SK-MEL-5 (cell line): ENCODE measurements around the gene C1QTNF6. TPM values are rescaled to one million over a fixed set of nuclear protein-coding genes. Genes with fewer than 3 reads are reported as not detected.

ENCODE experiments used
- DNase-seq: peaks from one replicate; pipeline ENCODE4 v3.0.0-alpha.2; 2016; ENCODE audit warnings: low read depth, low spot score
- in situ Hi-C: cut with HindIII; loops from 2 replicates; pipeline ENCODE4 v1.10.0; 2016; ENCODE audit warnings: low sequenced_read_pairs, high pct_unique_total_duplicates, low pct_unique_long_range_greater_than_20kb
- total RNA-seq: library from RNA; depleted of rRNA; stranded (reverse); fragments of >200 nt; shearing (Covaris generic); gene quantifications from 2 replicates; pipeline ENCODE4 v1.2.3, GENCODE V29; 2014

Gene C1QTNF6
- total RNA-seq, 1 experiment from 2014 or later: 5.9 TPM

DNA sequence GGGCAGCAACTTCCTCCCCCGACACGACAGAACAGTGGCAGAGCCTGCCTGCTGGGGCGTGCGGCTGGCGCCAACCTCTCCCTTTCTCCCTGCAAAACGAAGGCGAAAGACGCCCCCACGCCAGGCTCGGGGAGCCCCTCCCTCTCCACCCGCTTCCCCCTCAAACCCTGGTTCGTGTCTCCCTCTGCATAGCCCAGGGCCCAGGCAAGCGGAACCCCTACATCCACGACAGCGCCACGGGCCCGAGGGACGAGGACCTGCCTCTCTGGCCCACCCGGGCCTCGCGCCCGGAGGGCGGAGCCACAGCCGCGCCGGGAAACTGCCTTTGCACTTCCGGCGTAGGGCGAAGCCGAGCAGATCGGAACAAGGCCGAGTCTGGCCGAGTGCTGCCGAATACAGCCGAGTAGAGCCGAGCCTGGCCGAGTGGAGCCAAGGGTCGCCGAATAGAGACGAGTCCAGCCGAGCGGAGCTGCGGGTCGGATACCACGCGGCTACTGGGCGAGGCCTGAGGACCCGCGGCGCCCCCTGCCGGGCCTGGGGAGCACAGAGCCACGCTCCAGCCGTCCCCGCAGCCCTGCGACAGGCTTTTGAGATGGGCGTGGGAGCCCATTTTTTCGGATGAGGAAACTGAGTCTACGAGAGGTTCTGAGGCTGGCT is 11.2 kb upstream of the C1QTNF6 start:
- in situ Hi-C loops: loop anchor here (25.0 kb wide), 1 partner anchor 137 kb away; the partner anchor contains the start of gene KCTD17
- peak; percentile 99 for DNase-seq

DNA sequence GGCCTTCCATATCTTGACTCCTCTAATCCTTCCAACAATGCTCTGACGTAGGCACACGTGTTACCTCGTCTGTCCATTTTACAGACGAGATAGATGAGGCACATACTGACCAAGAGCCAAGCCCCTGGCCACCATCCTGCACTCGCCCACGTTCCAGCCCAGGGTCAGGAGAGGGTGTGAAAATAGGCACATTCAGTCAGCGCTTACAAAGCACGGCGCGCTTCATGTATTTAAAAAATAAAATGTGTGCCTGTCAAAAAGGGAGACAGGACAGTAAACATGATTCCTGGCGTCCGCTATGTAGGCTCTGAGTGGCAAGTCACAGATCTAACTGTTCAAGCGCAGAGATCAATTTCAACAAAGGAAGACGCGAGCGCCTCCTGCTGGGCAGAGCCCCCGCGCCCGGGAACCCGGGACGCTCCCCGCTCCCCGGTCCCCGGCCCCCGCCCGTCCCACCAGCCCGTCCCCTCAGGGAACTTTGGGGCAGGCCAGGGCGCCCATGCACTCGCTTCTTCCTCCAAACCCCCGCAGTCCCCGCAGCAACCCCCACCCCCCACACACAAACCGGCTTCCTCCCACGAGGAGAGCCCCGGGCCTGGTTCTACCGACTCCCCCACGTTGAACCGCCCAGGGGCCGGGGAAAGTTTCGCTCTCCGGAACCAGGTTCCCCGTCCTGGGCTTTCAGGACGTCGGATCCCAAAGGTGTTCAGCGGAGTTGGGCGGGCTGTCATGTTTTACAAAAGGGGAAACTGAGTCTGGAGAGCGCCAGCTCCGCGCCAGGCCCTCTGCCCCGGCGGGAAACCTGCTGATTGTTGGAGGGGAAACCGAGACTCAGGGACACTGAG is 10.4 kb upstream of the C1QTNF6 start:
- in situ Hi-C loops: loop anchor here (25.0 kb wide), 1 partner anchor 136 kb away; the partner anchor contains the start of gene KCTD17
- peak; percentile 83 for DNase-seq

DNA sequence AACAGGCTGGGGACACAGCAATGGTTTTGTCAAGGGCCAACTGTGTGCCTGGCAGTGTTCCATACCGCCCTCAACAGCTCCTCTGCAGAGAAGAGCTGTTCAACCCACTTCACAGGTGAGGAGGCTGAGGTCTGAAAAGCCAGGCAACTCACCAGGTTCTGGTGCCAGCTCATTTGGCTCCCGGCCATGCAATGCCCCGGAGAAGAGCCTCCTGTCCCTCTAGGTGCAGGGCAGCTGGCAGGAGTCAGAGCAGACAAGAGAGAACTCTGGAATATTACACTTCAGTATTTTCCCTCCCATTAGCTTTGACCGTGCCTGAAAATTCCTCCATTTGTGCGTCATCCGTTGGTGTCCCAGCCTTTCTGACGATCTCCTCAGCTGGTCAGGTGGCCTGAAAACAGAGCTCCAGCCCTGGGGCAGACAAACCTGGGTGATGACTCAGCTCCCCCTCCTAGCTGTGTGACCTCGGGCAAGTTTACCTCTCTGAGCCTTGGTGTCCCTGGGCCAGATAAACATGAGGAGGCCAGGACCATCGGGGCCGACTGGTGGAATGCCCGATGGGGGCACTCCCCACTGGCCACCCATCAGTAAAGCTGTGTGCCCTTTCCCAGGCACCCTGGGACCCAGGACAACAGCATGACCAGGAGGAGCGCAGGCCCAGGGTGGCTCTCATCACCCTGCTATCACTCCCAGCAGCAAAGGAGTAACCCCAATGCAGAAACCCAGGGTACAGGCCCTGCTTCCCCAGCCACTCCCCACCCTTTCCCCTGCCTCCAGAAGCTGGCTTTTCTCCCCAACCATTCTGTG is 9.6 kb upstream of the C1QTNF6 start:
- peak; percentile 60 for DNase-seq
- in situ Hi-C loops: loop anchor here (25.0 kb wide), 1 partner anchor 135 kb away; the partner anchor contains the start of gene KCTD17

- DNase-seq: peak; percentile 61
- in situ Hi-C loops: loop anchor here (25.0 kb wide), 1 partner anchor 134 kb away; the partner anchor contains the start of gene KCTD17
Observed at GRCh38 chr22:37196539-37197450, 8.7 kb upstream of the C1QTNF6 start.

DNA sequence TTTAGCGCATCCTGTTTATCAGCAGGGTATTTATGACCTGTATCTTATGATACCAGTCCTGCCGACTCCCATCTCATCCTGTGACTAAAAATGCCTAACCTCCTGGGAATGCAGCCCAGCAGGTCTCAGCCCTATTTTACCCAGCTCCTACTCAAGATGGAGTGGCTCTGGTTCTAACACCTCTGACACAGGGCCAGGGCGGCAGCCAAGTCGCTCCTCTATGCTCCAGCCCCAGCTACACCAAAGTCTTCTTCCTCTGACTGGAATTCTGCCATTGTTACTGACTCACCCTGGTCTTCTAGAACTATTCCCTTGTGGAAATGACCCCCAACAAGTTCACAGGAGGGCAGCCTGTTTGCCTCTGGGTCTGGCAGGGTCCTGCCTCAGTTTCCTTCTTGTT is 7.9 kb upstream of the C1QTNF6 start:
- in situ Hi-C loops: loop anchor here (25.0 kb wide), 1 partner anchor 134 kb away; the partner anchor contains the start of gene KCTD17
- DNase-seq: peak; percentile 34

DNA sequence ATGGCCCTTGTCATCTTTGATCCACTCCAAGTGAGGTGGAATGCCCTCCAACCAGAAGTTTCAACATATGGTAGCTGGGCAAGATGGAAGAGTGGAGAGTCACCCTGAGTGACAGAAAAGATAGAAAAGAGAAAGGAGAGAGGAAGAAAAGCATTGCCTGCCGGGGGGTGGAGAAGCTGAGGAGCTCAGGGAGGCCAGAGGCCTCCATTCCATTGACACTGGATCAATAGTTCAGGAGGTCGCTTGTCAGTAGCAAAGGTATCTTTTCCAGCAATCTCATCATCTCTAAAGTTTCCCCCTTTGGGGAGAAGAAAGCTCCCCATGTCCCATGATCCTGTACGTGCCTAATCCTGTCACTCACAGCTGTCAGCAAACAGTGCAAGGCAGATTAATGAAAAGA is 6.7 kb upstream of the C1QTNF6 start:
- in situ Hi-C loops: loop anchor here (25.0 kb wide), 1 partner anchor 132 kb away; the partner anchor contains the start of gene KCTD17
- no peak for DNase-seq

- in situ Hi-C loops: loop anchor here (25.0 kb wide), 1 partner anchor 131 kb away; the partner anchor contains the start of gene KCTD17
- peak; percentile 98 for DNase-seq
Observed at GRCh38 chr22:37193629-37194191, 5.7 kb upstream of the C1QTNF6 start.

- DNase-seq: no peak
- in situ Hi-C loops: loop anchor here (25.0 kb wide), 1 partner anchor 130 kb away; the partner anchor contains the start of gene KCTD17
Observed at GRCh38 chr22:37192741-37193140, 4.7 kb upstream of the C1QTNF6 start.

DNA sequence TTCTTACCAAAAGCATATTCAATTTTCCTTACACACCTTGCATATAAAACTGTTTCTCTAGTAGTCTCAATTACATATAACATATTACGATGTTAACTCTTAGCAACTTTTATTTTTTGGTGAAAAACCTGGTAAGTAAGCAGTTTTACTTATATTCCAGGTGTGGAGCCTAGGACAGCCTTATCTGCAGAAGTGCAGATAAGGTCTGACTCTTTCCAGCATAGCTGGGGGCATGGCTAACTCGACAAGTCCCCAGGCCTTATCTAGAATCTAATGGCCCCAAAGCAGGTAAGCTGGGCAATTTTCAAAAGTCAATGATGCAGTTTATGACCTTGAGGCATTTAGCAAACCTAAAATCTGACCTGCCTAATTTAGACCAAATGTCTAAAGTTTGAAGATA is 4.2 kb upstream of the C1QTNF6 start:
- no peak for DNase-seq
- in situ Hi-C loops: loop anchor here (25.0 kb wide), 1 partner anchor 130 kb away; the partner anchor contains the start of gene KCTD17

- in situ Hi-C loops: loop anchor here (25.0 kb wide), 1 partner anchor 128 kb away; the partner anchor contains the start of gene KCTD17
- no peak for DNase-seq
Observed at GRCh38 chr22:37190262-37190780, 2.3 kb upstream of the C1QTNF6 start.

- in situ Hi-C loops: loop anchor here (25.0 kb wide), 1 partner anchor 127 kb away; the partner anchor contains the start of gene KCTD17
- peak; percentile 40 for DNase-seq
Observed at GRCh38 chr22:37188901-37189466, 937 bp upstream of the C1QTNF6 start.

- peak; percentile 55 for DNase-seq
- in situ Hi-C loops: loop anchor here (25.0 kb wide), 1 partner anchor 125 kb away; the partner anchor contains the start of gene KCTD17
Observed at GRCh38 chr22:37187552-37187890, 526 bp downstream of the C1QTNF6 start.

DNA sequence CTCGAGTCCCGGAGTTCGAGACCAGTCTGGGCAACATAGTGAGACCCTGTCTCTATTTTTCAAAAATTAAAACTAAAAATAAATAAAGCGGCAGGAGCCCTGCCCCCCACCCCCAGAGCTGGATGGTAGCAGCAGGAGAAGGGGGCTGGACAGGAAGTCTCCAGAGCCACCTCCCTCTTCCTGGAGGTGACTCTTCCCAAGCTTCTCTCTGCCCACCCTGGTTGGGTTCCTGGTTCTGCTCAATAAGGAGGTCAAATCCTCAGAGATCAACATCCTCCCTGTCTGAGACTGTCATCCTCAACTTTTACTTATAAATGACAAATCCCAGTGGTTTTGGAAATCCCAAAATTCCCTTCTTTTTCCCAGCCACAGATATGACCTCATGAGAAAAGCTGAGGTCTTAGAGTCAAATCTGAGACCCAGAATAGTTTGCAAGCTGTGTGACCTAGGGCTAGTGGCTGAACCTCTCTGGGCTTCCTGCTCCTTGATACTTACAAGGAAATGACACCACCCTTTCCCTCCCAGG is 987 bp downstream of the C1QTNF6 start:
- peak; percentile 40 for DNase-seq
- in situ Hi-C loops: loop anchor here (25.0 kb wide), 1 partner anchor 125 kb away; the partner anchor contains the start of gene KCTD17

- in situ Hi-C loops: loop anchor here (25.0 kb wide), 1 partner anchor 124 kb away; the partner anchor contains the start of gene KCTD17
Observed at GRCh38 chr22:37186228-37186996, 1.6 kb downstream of the C1QTNF6 start.

More at GRCh38 chr22:37186228-37186996, 1.6 kb downstream of the C1QTNF6 start:
- DNase-seq: peak; percentile 90
